Measurements from ENCODE around the gene NCOR1. TPM values are rescaled to one million over a fixed set of nuclear protein-coding genes. Genes with fewer than 3 reads are reported as not detected.

NCOR1 gene
- total and polyA plus RNA-seq, 2 of the 13 experiments (the other 11 are each of a cell fraction or from before 2014, with no cell fraction given), result 57.0 to 71.7 TPM

DNA sequence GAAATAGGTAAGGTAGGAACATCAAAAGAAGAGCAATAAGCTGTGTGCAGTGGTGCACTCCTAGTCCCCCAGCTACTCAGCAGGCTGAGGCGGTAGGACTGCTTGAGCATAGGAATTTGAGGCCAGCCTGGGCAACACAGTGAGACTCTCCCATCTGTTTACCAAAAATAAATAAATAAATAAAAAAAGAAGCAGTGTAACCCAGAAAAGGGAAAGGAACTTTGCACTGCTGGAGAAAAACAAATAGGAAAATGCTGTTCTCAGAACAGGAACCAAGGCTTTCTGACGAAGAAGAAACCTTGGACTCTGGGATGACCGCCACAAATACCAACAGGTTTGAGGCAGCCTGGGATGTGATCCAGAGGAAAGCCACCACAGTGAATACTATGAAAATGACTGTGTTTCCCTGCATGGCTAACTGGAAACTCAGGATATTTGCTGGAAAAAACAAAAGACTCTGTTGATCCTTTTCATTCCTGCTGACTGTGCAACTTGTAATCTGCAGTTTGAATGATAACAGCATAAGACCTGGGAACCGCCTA lies 174.6 kb downstream of the NCOR1 start (continued):
- TF ChIP-seq, protein P1, sequence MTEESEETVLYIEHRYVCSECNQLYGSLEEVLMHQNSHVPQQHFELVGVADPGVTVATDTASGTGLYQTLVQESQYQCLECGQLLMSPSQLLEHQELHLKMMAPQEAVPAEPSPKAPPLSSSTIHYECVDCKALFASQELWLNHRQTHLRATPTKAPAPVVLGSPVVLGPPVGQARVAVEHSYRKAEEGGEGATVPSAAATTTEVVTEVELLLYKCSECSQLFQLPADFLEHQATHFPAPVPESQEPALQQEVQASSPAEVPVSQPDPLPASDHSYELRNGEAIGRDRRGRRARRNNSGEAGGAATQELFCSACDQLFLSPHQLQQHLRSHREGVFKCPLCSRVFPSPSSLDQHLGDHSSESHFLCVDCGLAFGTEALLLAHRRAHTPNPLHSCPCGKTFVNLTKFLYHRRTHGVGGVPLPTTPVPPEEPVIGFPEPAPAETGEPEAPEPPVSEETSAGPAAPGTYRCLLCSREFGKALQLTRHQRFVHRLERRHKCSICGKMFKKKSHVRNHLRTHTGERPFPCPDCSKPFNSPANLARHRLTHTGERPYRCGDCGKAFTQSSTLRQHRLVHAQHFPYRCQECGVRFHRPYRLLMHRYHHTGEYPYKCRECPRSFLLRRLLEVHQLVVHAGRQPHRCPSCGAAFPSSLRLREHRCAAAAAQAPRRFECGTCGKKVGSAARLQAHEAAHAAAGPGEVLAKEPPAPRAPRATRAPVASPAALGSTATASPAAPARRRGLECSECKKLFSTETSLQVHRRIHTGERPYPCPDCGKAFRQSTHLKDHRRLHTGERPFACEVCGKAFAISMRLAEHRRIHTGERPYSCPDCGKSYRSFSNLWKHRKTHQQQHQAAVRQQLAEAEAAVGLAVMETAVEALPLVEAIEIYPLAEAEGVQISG (CRISPR knock-in tag; IDR thresholded peaks at IDR 0.05), result no peak
- no peak for TF ChIP-seq CHCHD3 (CRISPR knock-in tag; IDR thresholded peaks at IDR 0.05)
- peak; percentile 81 for TF ChIP-seq FOXA3 (CRISPR knock-in tag; IDR thresholded peaks at IDR 0.05)
- no peak for TF ChIP-seq RARG (CRISPR knock-in tag; IDR thresholded peaks at IDR 0.05; ENCODE audit: low read depth)
- TF ChIP-seq SAP130 (CRISPR knock-in tag; IDR thresholded peaks at IDR 0.05; ENCODE audit: low read depth), result peak; percentile 65; the same call in 1 of the 2 replicates
- TF ChIP-seq, protein P2, sequence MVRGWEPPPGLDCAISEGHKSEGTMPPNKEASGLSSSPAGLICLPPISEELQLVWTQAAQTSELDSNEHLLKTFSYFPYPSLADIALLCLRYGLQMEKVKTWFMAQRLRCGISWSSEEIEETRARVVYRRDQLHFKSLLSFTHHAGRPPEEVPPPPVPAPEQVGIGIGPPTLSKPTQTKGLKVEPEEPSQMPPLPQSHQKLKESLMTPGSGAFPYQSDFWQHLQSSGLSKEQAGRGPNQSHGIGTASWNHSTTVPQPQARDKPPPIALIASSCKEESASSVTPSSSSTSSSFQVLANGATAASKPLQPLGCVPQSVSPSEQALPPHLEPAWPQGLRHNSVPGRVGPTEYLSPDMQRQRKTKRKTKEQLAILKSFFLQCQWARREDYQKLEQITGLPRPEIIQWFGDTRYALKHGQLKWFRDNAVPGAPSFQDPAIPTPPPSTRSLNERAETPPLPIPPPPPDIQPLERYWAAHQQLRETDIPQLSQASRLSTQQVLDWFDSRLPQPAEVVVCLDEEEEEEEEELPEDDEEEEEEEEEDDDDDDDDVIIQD (CRISPR knock-in tag; IDR thresholded peaks at IDR 0.05; ENCODE audit: low read depth), result peak; percentile 72
- TF ChIP-seq MAF1 (CRISPR knock-in tag; IDR thresholded peaks at IDR 0.05; ENCODE audit: borderline replicate concordance), result no peak
- no peak for TF ChIP-seq ZKSCAN5 (CRISPR knock-in tag; IDR thresholded peaks at IDR 0.05)
- TF ChIP-seq, protein P3, sequence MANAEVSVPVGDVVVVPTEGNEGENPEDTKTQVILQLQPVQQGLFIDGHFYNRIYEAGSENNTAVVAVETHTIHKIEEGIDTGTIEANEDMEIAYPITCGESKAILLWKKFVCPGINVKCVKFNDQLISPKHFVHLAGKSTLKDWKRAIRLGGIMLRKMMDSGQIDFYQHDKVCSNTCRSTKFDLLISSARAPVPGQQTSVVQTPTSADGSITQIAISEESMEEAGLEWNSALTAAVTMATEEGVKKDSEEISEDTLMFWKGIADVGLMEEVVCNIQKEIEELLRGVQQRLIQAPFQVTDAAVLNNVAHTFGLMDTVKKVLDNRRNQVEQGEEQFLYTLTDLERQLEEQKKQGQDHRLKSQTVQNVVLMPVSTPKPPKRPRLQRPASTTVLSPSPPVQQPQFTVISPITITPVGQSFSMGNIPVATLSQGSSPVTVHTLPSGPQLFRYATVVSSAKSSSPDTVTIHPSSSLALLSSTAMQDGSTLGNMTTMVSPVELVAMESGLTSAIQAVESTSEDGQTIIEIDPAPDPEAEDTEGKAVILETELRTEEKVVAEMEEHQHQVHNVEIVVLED (CRISPR knock-in tag; IDR thresholded peaks at IDR 0.05; ENCODE audit: borderline replicate concordance), result 0 out of 2 replicates have a peak, but pooled peaks have one; percentile 5
- TF ChIP-seq, protein P4, sequence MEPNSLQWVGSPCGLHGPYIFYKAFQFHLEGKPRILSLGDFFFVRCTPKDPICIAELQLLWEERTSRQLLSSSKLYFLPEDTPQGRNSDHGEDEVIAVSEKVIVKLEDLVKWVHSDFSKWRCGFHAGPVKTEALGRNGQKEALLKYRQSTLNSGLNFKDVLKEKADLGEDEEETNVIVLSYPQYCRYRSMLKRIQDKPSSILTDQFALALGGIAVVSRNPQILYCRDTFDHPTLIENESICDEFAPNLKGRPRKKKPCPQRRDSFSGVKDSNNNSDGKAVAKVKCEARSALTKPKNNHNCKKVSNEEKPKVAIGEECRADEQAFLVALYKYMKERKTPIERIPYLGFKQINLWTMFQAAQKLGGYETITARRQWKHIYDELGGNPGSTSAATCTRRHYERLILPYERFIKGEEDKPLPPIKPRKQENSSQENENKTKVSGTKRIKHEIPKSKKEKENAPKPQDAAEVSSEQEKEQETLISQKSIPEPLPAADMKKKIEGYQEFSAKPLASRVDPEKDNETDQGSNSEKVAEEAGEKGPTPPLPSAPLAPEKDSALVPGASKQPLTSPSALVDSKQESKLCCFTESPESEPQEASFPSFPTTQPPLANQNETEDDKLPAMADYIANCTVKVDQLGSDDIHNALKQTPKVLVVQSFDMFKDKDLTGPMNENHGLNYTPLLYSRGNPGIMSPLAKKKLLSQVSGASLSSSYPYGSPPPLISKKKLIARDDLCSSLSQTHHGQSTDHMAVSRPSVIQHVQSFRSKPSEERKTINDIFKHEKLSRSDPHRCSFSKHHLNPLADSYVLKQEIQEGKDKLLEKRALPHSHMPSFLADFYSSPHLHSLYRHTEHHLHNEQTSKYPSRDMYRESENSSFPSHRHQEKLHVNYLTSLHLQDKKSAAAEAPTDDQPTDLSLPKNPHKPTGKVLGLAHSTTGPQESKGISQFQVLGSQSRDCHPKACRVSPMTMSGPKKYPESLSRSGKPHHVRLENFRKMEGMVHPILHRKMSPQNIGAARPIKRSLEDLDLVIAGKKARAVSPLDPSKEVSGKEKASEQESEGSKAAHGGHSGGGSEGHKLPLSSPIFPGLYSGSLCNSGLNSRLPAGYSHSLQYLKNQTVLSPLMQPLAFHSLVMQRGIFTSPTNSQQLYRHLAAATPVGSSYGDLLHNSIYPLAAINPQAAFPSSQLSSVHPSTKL (CRISPR knock-in tag; IDR thresholded peaks at IDR 0.05), result peak; percentile 86
- peak; percentile 86; the same call in 1 of the 2 replicates for TF ChIP-seq FOXJ3 (CRISPR knock-in tag; IDR thresholded peaks at IDR 0.05; ENCODE audit: borderline replicate concordance)
- TF ChIP-seq ZNF598 (CRISPR knock-in tag; IDR thresholded peaks at IDR 0.05; ENCODE audit: borderline replicate concordance), result no peak
